ENCODE measurements around the gene CBX3. TPM values are rescaled to one million over a fixed set of nuclear protein-coding genes. Genes with fewer than 3 reads are reported as not detected.
"Not testable (repeated sequence)": the region's sequence is repeated elsewhere in the genome, so short reads cannot be mapped to it uniquely, and the experiment has no call there.

CBX3 gene
- total RNA-seq, 2 donors from 2014 or later: 102 to 135 TPM

DNA sequence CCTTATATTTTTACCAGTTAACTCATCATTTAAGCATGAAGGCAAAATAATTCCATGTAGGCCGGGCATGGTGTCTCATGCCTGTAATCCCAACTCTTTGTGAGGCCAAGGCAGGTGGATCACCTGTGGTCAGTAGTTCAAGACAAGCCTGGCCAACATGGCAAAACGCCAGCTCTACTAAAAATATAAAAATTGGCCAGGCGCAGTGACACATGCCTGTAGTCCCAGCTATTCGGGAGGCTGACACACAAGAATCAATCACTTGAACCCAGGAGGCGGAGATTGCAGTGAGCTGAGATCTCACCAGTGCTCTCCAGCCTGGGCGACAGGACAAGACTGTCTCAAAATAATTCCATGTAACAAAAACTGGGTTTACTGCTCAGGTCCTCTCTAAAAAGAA, 19.3 kb upstream of the CBX3 start:
- TF ChIP-seq, protein P1, sequence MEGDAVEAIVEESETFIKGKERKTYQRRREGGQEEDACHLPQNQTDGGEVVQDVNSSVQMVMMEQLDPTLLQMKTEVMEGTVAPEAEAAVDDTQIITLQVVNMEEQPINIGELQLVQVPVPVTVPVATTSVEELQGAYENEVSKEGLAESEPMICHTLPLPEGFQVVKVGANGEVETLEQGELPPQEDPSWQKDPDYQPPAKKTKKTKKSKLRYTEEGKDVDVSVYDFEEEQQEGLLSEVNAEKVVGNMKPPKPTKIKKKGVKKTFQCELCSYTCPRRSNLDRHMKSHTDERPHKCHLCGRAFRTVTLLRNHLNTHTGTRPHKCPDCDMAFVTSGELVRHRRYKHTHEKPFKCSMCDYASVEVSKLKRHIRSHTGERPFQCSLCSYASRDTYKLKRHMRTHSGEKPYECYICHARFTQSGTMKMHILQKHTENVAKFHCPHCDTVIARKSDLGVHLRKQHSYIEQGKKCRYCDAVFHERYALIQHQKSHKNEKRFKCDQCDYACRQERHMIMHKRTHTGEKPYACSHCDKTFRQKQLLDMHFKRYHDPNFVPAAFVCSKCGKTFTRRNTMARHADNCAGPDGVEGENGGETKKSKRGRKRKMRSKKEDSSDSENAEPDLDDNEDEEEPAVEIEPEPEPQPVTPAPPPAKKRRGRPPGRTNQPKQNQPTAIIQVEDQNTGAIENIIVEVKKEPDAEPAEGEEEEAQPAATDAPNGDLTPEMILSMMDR (IDR thresholded peaks at IDR 0.05): no peak
- no peaks in the 10 kb centered on the region for H3K36me3 ChIP-seq
- H3K27ac ChIP-seq: no peak overlapping the region
- H3K4me1 ChIP-seq: no peaks in the 10 kb centered on the region
- H3K9ac ChIP-seq (ENCODE audit: low read depth in 2 of 2, low read length in 2 of 2): no peak overlapping the region
- intact Hi-C loops (cut with DNase I): no loop called here
- no peak overlapping the region for H3K4me3 ChIP-seq
- no peaks in the 10 kb centered on the region for H3K27me3 ChIP-seq
- no peaks in the 10 kb centered on the region for H3K9me3 ChIP-seq
- DNase-seq: no peak

DNA sequence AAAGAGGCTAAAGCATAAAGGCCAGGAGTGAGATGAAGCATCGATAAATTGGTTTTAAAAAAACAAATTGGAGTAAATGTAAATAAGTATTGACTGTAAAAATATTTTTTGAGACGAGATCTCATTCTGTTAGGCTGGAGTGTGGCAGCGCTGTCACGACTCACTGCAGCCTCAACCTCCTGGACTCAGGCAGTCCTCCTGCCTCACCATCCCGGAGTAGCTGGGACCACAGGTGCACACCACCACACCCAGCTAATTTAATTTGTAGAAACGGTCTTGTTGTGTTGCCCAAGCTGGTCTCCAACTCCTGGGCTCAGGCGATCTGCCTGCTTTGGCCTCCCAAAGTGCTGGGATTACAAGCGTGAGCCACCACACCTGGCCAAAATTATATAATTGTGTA, 18.8 kb upstream of the CBX3 start:
- H3K4me3 ChIP-seq: no peak overlapping the region
- H3K9ac ChIP-seq (ENCODE audit: low read depth in 2 of 2, low read length in 2 of 2): no peak overlapping the region
- TF ChIP-seq, protein P1 (IDR thresholded peaks at IDR 0.05): no peak
- intact Hi-C loops (cut with DNase I): no loop called here
- no peak for DNase-seq
- H3K4me1 ChIP-seq: no peaks in the 10 kb centered on the region
- no peak overlapping the region for H3K27ac ChIP-seq
- no peaks in the 10 kb centered on the region for H3K36me3 ChIP-seq
- H3K9me3 ChIP-seq: no peaks in the 10 kb centered on the region
- no peaks in the 10 kb centered on the region for H3K27me3 ChIP-seq

DNA sequence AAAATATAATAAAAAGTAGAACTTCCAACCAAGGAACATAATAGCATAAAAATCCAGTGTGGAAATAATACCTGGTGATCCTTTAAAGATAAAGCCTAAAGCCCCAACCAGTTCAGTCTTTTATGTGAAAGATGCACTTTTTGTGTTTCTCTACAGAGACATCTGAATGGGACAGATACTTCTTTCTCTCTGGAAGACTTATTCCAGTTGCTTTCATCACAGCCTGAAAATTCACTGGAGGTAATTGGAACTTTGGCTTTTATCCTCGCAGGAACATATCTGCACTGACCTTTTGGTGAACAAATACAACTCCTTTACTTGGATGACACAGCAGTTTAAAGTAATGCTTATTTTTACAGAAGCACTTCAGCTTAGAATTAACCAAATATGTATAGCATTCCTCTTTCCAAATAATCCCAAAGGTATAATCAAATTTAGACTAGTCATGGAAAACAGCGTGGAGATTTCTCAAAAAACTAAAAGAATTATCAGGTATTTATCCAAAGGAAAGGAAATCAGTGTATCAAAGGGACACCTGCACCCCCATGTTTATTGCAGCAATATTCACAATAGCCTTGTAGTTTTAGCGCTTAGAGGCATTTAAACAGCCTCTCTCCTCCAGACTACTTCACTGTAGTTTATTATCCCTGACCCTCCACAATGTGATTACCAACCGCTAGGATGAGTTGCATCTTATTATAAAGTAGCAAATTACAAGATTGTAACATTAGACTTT, 17.8 kb upstream of the CBX3 start:
- H3K27ac ChIP-seq: no peak overlapping the region
- H3K4me3 ChIP-seq: no peak overlapping the region
- H3K4me1 ChIP-seq: no peaks in the 10 kb centered on the region
- intact Hi-C loops (cut with DNase I): no loop called here
- no peak overlapping the region for H3K9ac ChIP-seq (ENCODE audit: low read depth in 2 of 2, low read length in 2 of 2)
- H3K27me3 ChIP-seq: no peaks in the 10 kb centered on the region
- no peaks in the 10 kb centered on the region for H3K9me3 ChIP-seq
- TF ChIP-seq, protein P1 (IDR thresholded peaks at IDR 0.05): no peak
- H3K36me3 ChIP-seq: no peaks in the 10 kb centered on the region
- no peak for DNase-seq

DNA sequence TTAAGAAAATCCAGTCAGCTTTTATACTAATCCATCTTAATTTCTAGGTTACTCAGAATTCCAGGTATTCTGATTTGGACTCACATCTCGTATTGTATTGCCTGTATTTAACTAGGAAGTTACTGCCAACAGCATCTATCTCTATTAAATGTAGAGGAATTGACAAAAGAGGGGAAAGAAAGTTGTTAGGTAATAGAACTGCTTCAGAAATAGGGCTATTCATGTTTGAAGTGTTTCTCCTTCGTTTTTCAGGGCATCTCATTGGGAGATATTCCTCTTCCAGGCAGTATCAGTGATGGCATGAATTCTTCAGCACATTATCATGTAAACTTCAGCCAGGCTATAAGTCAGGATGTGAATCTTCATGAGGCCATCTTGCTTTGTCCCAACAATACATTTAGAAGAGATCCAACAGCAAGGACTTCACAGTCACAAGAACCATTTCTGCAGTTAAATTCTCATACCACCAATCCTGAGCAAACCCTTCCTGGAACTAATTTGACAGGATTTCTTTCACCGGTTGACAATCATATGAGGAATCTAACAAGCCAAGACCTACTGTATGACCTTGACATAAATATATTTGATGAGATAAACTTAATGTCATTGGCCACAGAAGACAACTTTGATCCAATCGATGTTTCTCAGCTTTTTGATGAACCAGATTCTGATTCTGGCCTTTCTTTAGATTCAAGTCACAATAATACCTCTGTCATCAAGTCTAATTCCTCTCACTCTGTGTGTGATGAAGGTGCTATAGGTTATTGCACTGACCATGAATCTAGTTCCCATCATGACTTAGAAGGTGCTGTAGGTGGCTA, 17.1 kb upstream of the CBX3 start:
- H3K27me3 ChIP-seq; H3K36me3 ChIP-seq; H3K4me3 ChIP-seq; H3K9me3 ChIP-seq; intact Hi-C loops (cut with DNase I); H3K4me1 ChIP-seq; H3K27ac ChIP-seq; DNase-seq; H3K9ac ChIP-seq (ENCODE audit: low read depth in 2 of 2, low read length in 2 of 2): not testable (repeated sequence)

DNA sequence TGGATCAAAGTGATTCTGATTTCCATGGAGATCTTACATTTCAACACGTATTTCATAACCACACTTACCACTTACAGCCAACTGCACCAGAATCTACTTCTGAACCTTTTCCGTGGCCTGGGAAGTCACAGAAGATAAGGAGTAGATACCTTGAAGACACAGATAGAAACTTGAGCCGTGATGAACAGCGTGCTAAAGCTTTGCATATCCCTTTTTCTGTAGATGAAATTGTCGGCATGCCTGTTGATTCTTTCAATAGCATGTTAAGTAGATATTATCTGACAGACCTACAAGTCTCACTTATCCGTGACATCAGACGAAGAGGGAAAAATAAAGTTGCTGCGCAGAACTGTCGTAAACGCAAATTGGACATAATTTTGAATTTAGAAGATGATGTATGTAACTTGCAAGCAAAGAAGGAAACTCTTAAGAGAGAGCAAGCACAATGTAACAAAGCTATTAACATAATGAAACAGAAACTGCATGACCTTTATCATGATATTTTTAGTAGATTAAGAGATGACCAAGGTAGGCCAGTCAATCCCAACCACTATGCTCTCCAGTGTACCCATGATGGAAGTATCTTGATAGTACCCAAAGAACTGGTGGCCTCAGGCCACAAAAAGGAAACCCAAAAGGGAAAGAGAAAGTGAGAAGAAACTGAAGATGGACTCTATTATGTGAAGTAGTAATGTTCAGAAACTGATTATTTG, 16.3 kb upstream of the CBX3 start:
- intact Hi-C loops (cut with DNase I): no loop called here
- Histone ChIP-seq H3K4me1 (no peaks in the 10 kb centered on the region), H3K36me3 (peaks cover 7% of the 10 kb centered on the region), H3K27me3 (no peaks in the 10 kb centered on the region), H3K4me3 (no peak overlapping the region), H3K9ac (ENCODE audit: low read depth in 2 of 2, low read length in 2 of 2) (no peak overlapping the region), H3K27ac (no peak overlapping the region), H3K9me3 (no peaks in the 10 kb centered on the region)
- TF ChIP-seq, protein P1 (IDR thresholded peaks at IDR 0.05): no peak
- DNase-seq: no peak

Measured in colonic mucosa (tissue), 4 donors.